Measurements from ENCODE around the gene ZXDA. TPM values are rescaled to one million over a fixed set of nuclear protein-coding genes. Genes with fewer than 3 reads are reported as not detected.
A peak's percentile ranks its signal among the peaks of the same experiment; 100 is the strongest.
"Not testable (repeated sequence)": the region's sequence is repeated elsewhere in the genome, so short reads cannot be mapped to it uniquely, and the experiment has no call there.

ZXDA gene
- 6.5 and 6.8 TPM in 2 replicates for total RNA-seq (2014; rRNA removed; shearing (Covaris generic))
- 2.5 and 3.4 TPM in 2 replicates for polyA plus RNA-seq (2014; cell fraction: nucleus; rRNA removed)

- DNase-seq (ENCODE audit: extremely low read depth, low read depth), result not testable (repeated sequence)
Observed at GRCh38 chrX:57910287-57910912, at the start of gene ZXDA. TSS of gene ZXDA (minus strand) at chrX:57910458. CDS start at chrX:57910420, 38 bp downstream.

- DNase-seq (ENCODE audit: extremely low read depth, low read depth), result no peak
Observed at GRCh38 chrX:57952320-57952678, 42.0 kb upstream of the ZXDA start.

DNA sequence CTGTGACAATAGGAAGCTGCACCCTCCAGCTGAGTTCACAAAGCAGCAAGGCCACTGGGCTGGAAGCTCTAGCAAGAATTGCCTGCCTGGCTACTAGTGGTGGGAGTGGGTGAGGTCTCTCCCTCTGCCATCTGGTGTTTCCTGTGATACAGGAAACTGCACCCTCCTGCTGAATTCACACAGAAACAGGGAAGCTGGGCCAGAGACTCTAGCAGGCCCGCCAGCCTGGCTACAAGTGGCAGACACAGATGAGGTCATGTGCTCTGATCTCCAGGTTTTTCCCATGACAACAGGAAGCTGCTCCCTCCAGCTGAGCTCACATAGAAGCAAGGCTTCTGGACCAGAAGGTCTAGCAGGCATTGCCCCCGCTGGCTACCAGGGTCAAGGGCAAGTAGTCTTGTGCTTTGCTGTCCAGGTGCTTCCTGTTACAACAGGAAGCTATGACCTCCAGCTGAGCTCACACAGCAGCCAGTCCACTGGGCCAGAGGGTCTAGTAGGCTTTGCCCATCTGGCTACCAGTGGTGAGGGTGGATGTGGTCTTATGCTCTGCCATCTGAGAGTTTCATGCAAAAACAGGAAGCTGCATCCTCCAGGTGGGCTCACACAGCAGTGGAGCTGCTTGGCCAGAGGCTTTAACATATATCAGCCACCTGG lies 41.5 kb upstream of the ZXDA start:
- DNase-seq (ENCODE audit: extremely low read depth, low read depth), result no peak

DNA sequence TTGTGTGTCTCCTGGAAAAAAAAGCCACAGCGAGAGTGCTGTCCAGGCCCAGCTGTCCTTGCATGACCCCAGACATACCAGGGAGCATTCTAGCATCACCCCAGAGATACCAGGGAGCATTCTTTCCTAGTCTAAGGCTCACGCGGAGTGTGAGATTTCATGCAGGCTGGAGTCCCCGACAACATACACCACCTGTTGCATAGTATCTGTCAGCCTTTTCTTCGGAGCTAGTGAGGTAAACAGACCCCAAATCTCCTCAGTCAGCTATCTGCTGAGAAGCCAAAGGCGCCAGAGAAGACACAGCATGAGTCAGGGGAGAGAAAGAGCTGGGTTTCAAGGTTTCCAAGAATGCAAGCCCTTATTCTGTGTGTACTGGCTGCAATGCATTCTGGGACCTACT lies 23.1 kb upstream of the ZXDA start:
- DNase-seq (ENCODE audit: extremely low read depth, low read depth), result no peak

DNA sequence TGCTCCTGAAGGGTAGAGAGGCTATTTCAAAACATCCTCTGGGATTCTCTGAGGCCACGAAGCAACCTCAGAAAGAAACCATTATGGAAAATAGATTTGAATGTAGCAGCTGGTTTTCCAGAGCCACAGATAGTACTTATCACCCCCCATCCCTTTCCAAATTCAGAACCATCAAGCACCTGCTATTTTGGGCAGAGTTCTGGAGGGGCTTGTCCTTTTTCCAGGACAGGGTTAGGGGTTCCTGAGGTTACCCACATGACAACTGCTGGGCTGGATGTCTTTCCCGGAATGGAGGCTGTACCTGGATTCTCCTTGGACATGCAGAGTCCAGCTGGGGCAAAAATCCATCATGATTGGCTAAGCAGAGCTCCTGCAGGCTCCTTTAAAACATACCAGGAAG lies 22.0 kb upstream of the ZXDA start:
- no peak for DNase-seq (ENCODE audit: extremely low read depth, low read depth)

DNA sequence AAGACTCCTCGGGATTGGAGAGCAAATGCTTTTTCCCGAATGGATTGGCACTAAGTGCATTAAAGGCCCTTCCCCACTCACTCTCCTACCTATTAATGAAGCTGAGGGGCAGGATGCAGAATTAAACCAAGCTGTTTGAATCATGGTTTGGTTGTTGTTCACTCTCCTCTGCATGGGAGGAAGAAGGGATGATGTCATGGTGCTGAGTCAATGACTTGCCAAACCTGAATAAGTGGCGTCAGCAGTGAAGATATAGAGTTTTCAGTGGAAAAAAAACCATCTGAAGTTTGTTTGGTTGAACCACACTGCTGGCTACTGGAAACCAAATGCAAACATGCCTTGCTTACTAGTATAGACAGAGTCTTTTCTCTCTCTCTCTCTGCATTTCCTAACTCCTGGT lies 19.8 kb upstream of the ZXDA start:
- DNase-seq (ENCODE audit: extremely low read depth, low read depth), result no peak

DNA sequence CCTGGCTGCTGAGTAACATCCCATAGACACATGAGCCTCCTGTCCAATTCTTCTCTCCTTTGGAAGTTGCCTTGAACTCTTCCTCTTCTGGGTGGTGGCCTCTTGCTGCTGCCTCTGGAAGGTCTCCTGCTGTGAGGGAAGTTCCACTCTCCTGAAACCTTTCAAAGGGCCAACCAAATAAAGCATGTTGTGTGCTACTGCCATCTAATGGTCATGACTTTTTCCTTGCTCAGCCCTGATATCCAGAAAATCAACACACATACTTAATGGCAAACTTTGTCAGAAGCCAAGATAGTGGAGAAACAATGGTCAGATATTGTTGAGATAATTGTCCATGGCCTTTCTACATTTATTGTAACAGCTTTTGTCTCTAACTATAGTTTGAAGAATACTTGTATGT lies 19.1 kb upstream of the ZXDA start:
- DNase-seq (ENCODE audit: extremely low read depth, low read depth), result no peak

GRCh38 chrX:57925806-57926205 lies 15.5 kb upstream of the ZXDA start:
- no peak for DNase-seq (ENCODE audit: extremely low read depth, low read depth)

DNA sequence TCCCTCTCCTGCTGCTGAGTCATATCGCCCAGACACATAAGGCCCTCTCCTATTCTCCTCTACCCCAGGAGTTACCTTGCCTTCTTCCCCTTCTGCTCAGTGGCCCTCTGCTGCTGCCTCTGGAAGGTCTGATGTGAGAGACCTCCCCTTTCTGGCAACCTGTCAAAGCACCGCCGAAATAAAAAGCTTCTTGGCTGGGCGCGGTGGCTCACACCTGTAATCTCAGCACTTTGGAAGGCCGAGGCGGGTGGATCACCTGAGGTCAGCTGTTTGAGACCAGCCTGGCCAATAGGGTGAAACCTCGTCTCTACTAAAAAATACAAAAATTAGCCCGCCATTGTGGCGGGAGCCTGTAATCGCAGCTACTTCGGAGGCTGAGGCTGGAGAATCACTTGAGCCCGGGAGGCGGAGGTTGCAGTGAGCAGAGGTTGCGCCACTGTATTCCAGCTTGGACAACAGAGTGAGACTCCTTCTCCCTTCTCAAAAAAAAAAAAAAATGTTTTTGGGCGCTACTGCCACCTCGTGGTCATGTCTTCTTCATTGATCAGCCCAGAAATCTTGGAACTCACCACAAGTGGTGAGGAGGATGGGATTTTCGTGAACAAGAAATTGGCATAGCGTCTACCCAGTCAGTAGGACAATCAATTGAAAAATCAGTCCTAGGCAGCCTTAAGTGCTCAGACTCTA lies 8.6 kb upstream of the ZXDA start:
- DNase-seq (ENCODE audit: extremely low read depth, low read depth), result peak; percentile 55

DNA sequence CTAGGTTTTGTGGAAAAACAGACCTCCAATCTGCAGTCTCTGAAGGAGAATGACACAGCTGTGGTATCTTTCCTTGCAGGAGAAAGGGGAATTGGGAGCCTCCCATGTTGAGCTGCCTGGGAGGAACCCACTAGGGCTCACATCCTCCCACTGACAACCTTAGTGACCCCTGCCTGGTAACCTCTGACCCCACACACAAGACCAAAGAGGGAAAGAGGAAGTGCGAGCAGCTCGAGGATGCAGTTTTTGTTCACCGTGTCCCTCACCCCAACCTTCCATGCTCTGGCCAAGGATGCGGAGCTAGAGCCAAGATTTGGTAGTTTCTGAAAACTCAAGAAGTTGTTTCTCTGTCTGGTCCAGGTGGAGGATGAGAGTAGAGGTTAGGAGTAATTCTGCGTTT lies 5.4 kb upstream of the ZXDA start:
- no peak for DNase-seq (ENCODE audit: extremely low read depth, low read depth)

DNA sequence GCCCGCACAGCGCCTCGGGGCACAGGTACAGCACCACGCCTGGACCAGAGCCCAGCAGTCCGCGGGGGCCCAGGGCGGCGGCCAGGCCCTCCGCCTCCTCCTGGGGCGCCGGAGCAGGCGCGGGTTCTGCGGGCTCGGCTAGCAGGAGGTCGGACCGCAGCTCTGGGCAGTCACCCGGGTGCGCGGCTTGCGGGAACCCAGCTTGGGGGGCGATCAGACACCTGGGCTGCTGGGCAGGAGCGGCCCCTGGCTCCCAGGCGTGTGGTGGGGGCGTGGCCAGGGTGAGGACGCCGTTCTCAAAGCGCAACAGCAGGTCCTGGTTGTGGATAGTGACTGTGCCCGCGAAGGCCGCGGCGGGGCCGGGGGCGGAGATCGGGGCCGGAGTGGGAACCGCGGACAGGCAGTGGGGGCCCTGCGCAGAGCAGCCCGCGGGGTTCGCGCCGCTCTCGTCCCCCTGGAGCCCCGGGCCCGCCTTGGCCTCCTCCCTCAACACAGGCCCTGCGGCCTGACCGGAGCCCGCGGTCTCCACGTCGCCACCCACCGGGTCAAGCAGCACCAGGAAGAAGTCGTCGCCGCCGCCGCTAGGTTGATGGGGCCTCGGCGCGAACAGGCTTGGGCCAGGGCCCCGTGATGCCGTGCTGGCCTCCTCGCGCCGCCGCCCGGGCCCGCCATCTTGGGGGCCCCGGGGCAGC lies 517 bp downstream of the ZXDA start:
- not testable (repeated sequence) for DNase-seq (ENCODE audit: extremely low read depth, low read depth)

GRCh38 chrX:57908972-57909594 lies 1.2 kb downstream of the ZXDA start:
- DNase-seq (ENCODE audit: extremely low read depth, low read depth), result not testable (repeated sequence)

GRCh38 chrX:57906790-57907189 lies 3.5 kb downstream of the ZXDA start:
- no peak for DNase-seq (ENCODE audit: extremely low read depth, low read depth)

DNA sequence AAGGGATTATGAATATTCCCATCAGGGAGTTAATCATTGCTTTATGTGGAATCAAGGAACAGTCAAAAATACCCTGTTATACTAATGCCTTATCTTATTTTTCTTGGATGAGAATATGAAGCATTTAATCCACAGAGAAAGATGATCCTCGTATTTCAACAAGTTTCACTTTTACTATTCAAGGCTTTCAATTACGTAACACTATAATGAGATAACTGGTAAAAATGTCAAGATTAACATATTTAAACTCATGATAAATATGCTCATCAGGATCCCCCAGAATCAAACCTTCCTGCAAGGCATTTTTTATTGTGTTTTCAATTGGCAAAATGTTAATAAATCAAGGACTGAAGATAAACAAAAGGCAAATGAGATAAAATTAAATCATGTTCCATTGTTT lies 5.1 kb downstream of the ZXDA start:
- no peak for DNase-seq (ENCODE audit: extremely low read depth, low read depth)

DNA sequence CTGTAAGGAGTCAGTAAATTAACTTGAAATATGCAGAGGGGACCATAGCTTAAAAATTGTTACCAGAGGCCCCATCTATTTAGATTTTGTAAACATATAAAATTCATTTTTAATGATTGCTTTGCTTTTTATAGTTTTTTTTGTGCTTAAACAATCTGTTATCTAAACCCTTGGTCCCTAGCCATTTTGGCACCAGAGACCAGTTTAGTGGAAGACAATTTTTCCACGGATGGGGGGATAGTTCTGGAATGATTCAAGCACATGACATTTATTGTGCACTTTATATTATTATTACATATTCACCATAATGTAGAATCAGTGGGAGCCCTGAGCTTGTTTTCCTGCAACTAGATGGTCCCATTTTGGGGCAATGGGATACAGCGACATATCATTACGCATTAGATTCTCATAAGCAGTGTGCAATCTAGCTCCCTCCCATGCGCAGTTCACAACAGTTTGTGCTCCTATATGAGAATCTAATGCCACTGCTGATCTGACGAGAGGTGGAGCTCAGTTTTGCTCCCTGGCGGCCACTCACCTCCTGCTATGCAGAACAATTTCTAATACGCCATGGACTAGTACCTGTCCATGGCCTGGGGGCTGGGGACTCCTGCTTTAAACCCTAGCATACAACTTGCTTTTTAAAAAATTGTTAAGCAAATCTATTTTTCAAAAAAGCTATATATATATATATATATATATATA lies 5.9 kb downstream of the ZXDA start:
- no peak for DNase-seq (ENCODE audit: extremely low read depth, low read depth)

DNA sequence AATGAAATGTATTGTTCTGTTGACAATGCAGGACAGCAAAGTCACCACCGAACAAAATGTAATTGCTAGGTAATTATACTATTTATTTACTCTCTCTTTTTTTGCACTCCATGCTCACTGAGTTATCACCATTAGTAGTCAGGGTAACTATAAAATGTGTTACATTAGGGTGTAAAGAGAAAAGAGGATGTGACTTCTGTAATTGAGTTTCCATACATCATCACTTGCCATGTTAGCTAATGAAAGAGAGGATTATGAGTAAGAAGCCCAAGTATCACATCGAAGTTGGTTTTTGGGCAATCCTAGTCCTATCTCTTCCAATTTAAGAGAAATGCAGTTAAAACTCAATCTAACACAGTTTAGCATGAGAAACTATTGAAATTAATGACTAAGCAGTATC lies 7.6 kb downstream of the ZXDA start:
- DNase-seq (ENCODE audit: extremely low read depth, low read depth), result no peak

DNA sequence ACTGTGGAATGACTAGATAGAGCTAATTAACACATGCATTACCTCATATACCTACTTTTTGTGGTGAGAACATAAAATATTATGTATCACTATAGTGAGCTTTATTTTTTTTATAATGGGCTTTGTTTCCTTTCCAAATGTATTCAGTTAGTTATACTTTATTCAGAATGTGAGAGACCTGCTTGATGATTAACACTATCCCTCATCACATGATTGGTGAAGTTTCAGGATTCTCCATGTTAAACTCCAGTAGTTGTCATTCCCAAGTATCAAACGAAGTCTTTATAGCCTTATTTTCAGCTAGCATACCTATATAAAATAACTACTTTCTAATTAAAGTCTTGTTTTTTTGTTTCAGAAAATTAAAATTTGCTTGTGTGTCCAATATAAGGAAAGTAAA lies 8.8 kb downstream of the ZXDA start:
- DNase-seq (ENCODE audit: extremely low read depth, low read depth), result no peak

GRCh38 chrX:57900975-57901374 lies 9.3 kb downstream of the ZXDA start:
- peak; percentile 16 for DNase-seq (ENCODE audit: extremely low read depth, low read depth)

- no peak for DNase-seq (ENCODE audit: extremely low read depth, low read depth)
Observed at GRCh38 chrX:57899906-57900305, 10.4 kb downstream of the ZXDA start.

DNA sequence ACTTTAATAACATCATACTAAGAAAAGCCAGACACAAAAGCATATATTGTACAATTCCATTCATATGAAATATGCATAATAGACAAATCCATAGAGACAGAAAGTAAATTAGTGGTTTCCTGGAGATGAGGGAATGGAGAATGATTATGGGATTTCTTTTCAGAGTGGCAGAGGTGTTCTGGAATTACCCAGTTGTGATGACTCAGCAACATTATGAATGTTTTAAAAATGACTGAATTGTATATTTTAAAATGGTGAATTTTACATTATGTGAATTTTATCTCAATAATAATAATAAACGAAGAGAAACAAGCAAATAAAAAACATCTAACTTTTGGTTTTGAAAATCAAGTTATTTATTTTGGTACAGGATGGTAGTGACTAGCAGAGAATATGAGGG lies 11.2 kb downstream of the ZXDA start:
- no peak for DNase-seq (ENCODE audit: extremely low read depth, low read depth)
